Measurements from ENCODE around the gene TBC1D22B. TPM values are rescaled to one million over a fixed set of nuclear protein-coding genes. Genes with fewer than 3 reads are reported as not detected.

TBC1D22B gene
- total and polyA plus RNA-seq, 2 of the 13 experiments (the other 11 are each of a cell fraction or from before 2014, with no cell fraction given): 9.7 to 12.9 TPM

- TF ChIP-seq BCL3 (CRISPR knock-in tag; IDR thresholded peaks at IDR 0.05) (peak; percentile 92), ZNF569 (CRISPR knock-in tag; IDR thresholded peaks at IDR 0.05; ENCODE audit: borderline replicate concordance) (no peak; the same call in 1 of the 2 replicates), ZNF7 (CRISPR knock-in tag; IDR thresholded peaks at IDR 0.05) (no peak; the same call in 1 of the 2 replicates), SAP130 (CRISPR knock-in tag; IDR thresholded peaks at IDR 0.05; ENCODE audit: low read depth) (peak; percentile 72), TRIM24 (CRISPR knock-in tag; IDR thresholded peaks at IDR 0.05) (no peak), HMGA1 (CRISPR knock-in tag; conservative IDR thresholded peaks at IDR 0.05) (no peak), MED8 (CRISPR knock-in tag; IDR thresholded peaks at IDR 0.05; ENCODE audit: insufficient replicate concordance) (peak; percentile 80), ZNF841 (CRISPR knock-in tag; IDR thresholded peaks at IDR 0.05; ENCODE audit: borderline replicate concordance) (no peak), TFDP2 (CRISPR knock-in tag; IDR thresholded peaks at IDR 0.05) (peak; percentile 40; the same call in 1 of the 2 replicates), ATF5 (CRISPR knock-in tag; IDR thresholded peaks at IDR 0.05; ENCODE audit: low read depth) (no peak), ZNF18 (CRISPR knock-in tag; IDR thresholded peaks at IDR 0.05; ENCODE audit: insufficient replicate concordance) (peak; percentile 82), CEBPZ (IDR thresholded peaks at IDR 0.05; ENCODE audit: low read length) (no peak), ZNF614 (CRISPR knock-in tag; IDR thresholded peaks at IDR 0.05; ENCODE audit: borderline replicate concordance) (peak; percentile 62; the same call in 1 of the 2 replicates), RARA (CRISPR knock-in tag; IDR thresholded peaks at IDR 0.05) (peak; percentile 14; the same call in 1 of the 2 replicates)
These were observed at the start of gene TBC1D22B, which contains the start of gene TMEM217 (continued) for GRCh38 chr6:37257634-37258404.

Data from HepG2 (cell line).